SK-N-SH treated with all-trans-retinoic acid at 6 μM for 48 hours (cell line): Measurements from ENCODE around the gene UBR3.

Experiments
- ARNTL ChIP-seq: fragments of 450-650 bp; formaldehyde crosslinking; IDR thresholded peaks from 2 replicates; pipeline ENCODE4 v1.5.0; 2020; ENCODE audit warnings: low read depth, mild to moderate bottlenecking, moderate library complexity, borderline replicate concordance
- BACH2 ChIP-seq: fragments of 250-450 bp; sonication (Bioruptor Pico); IDR thresholded peaks from 2 replicates; pipeline ENCODE4 v1.9.0; 2021; ENCODE audit warnings: mild to moderate bottlenecking, borderline replicate concordance
- ESRRG ChIP-seq: fragments of 250-450 bp; sonication (Bioruptor Pico); IDR thresholded peaks from 2 replicates; pipeline ENCODE4 v1.6.1; 2021; ENCODE audit warnings: mild to moderate bottlenecking
- ISL1 ChIP-seq: fragments of 250-450 bp; sonication (Bioruptor Pico); IDR thresholded peaks from 2 replicates; pipeline ENCODE4 v2.1.2; 2022; ENCODE audit warnings: mild to moderate bottlenecking, moderate library complexity
- PPARA ChIP-seq: fragments of 250-450 bp; sonication (Bioruptor Pico); IDR thresholded peaks from 2 replicates; pipeline ENCODE4 v1.5.0; 2020; ENCODE audit warnings: mild to moderate bottlenecking, borderline replicate concordance
- RARB ChIP-seq: fragments of 250-450 bp; sonication (Bioruptor Pico); IDR thresholded peaks from 2 replicates; pipeline ENCODE4 v1.8.0; 2021; ENCODE audit warnings: mild to moderate bottlenecking, moderate library complexity
- ZC3H10 ChIP-seq: fragments of 250-450 bp; sonication (Bioruptor Pico); IDR thresholded peaks from 2 replicates; pipeline ENCODE4 v1.5.1; 2021; ENCODE audit warnings: mild to moderate bottlenecking, moderate library complexity
- ZFP3 ChIP-seq: fragments of 250-450 bp; sonication (Bioruptor Pico); IDR thresholded peaks from 2 replicates; pipeline ENCODE4 v1.5.0; 2020; ENCODE audit warnings: mild to moderate bottlenecking, moderate library complexity
- ZNF70 ChIP-seq: fragments of 450-650 bp; formaldehyde crosslinking; IDR thresholded peaks from 2 replicates; pipeline ENCODE4 v1.5.0; 2020; ENCODE audit warnings: mild to moderate bottlenecking, moderate library complexity
- TF ChIP-seq, protein P1 (sequence below): fragments of 250-450 bp; sonication (Bioruptor Pico); IDR thresholded peaks from 2 replicates; pipeline ENCODE4 v1.8.0; 2020; ENCODE audit warnings: mild to moderate bottlenecking, moderate library complexity, borderline replicate concordance
- TF ChIP-seq, protein P2 (sequence below): fragments of 250-450 bp; sonication (Bioruptor Pico); IDR thresholded peaks from 2 replicates; pipeline ENCODE4 v1.5.0; 2020; ENCODE audit warnings: mild to moderate bottlenecking, moderate library complexity

DNA sequence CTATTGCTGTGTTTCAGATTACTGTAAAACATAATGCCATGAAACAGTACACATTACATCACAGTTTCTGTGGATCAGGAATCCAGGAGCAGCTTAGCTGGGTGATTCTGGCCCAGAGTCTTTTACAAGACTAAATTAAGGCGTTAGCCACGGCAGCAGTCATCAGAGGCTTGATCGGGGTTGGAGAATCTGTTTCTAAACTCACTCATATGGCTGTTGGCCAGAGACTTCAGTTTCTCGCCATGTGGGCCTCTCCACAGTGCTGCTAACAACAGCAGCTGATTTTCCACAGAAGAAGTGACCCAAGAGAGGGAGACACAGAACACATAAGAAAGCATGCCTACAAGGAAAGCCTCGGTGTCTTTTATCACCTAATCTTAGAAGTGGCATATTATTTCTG, 261.5 kb downstream of the UBR3 start:
- no peak for TF ChIP-seq ZFP3 (CRISPR knock-in tag)
- TF ChIP-seq, protein P1, sequence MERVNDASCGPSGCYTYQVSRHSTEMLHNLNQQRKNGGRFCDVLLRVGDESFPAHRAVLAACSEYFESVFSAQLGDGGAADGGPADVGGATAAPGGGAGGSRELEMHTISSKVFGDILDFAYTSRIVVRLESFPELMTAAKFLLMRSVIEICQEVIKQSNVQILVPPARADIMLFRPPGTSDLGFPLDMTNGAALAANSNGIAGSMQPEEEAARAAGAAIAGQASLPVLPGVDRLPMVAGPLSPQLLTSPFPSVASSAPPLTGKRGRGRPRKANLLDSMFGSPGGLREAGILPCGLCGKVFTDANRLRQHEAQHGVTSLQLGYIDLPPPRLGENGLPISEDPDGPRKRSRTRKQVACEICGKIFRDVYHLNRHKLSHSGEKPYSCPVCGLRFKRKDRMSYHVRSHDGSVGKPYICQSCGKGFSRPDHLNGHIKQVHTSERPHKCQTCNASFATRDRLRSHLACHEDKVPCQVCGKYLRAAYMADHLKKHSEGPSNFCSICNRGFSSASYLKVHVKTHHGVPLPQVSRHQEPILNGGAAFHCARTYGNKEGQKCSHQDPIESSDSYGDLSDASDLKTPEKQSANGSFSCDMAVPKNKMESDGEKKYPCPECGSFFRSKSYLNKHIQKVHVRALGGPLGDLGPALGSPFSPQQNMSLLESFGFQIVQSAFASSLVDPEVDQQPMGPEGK (CRISPR knock-in tag): no peak
- no peak for TF ChIP-seq ZC3H10
- no peak for TF ChIP-seq ISL1 (CRISPR knock-in tag)
- no peak for TF ChIP-seq PPARA (CRISPR knock-in tag)
- no peak for TF ChIP-seq ZNF70 (CRISPR knock-in tag)
- TF ChIP-seq RARB: no peak
- TF ChIP-seq ESRRG (CRISPR knock-in tag): no peak
- TF ChIP-seq, protein P2, sequence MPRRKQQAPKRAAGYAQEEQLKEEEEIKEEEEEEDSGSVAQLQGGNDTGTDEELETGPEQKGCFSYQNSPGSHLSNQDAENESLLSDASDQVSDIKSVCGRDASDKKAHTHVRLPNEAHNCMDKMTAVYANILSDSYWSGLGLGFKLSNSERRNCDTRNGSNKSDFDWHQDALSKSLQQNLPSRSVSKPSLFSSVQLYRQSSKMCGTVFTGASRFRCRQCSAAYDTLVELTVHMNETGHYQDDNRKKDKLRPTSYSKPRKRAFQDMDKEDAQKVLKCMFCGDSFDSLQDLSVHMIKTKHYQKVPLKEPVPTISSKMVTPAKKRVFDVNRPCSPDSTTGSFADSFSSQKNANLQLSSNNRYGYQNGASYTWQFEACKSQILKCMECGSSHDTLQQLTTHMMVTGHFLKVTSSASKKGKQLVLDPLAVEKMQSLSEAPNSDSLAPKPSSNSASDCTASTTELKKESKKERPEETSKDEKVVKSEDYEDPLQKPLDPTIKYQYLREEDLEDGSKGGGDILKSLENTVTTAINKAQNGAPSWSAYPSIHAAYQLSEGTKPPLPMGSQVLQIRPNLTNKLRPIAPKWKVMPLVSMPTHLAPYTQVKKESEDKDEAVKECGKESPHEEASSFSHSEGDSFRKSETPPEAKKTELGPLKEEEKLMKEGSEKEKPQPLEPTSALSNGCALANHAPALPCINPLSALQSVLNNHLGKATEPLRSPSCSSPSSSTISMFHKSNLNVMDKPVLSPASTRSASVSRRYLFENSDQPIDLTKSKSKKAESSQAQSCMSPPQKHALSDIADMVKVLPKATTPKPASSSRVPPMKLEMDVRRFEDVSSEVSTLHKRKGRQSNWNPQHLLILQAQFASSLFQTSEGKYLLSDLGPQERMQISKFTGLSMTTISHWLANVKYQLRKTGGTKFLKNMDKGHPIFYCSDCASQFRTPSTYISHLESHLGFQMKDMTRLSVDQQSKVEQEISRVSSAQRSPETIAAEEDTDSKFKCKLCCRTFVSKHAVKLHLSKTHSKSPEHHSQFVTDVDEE (CRISPR knock-in tag): no peak
- TF ChIP-seq BACH2 (CRISPR knock-in tag): no peak
- TF ChIP-seq ARNTL (CRISPR knock-in tag): no peak
